OCI-LY7 (cell line): ENCODE data around the gene FBXL14. TPM values are rescaled to one million over a fixed set of nuclear protein-coding genes. Genes with fewer than 3 reads are reported as not detected.

Experiments used
- BruUV-seq: library from RNA; stranded (reverse); fragments of 400-500 nt; replicated peaks from 2 replicates; lab custom pipeline; 2021; lab: Mats Ljungman, UMichigan
- CTCF ChIA-PET: fragments of 300-600 bp; sonication (Branson Sonifier 250); formaldehyde crosslinking; loops from one replicate; lab custom pipeline; 2022; ENCODE audit warnings: antibody characterized with exemption; ENCODE audit not compliant: unreplicated experiment; lab: Charles Lee
- POLR2A ChIA-PET: fragments of 300-600 bp; sonication (Branson Sonifier 250); formaldehyde crosslinking; loops from one replicate; lab custom pipeline; 2022; ENCODE audit warnings: antibody characterized with exemption; lab: Charles Lee
- DNase-seq: peaks from one replicate; pipeline ENCODE4 v3.0.0-alpha.2; 2015; ENCODE audit warnings: low spot score
- H2AFZ ChIP-seq: fragments of 200-600 bp; sonication (generic), shearing (Covaris generic); 2 replicates; pipeline ENCODE4 v1.6.1; 2014; ENCODE audit warnings: mild to moderate bottlenecking, antibody characterized with exemption, low read length, moderate library complexity
- H3K27ac ChIP-seq: fragments of 200-600 bp; sonication (generic); 2 replicates; pipeline ENCODE4 v1.5.1; 2014; ENCODE audit warnings: mixed run types, low read depth, mild to moderate bottlenecking, moderate library complexity, low read length, inconsistent platforms; ENCODE audit not compliant: poor library complexity, severe bottlenecking
- H3K36me3 ChIP-seq: fragments of 200-600 bp; sonication (generic); 2 replicates; pipeline ENCODE4 v1.6.1; 2014; ENCODE audit warnings: mild to moderate bottlenecking, antibody characterized with exemption, low read length, moderate library complexity, mixed read lengths; ENCODE audit not compliant: insufficient read depth
- H3K4me1 ChIP-seq: fragments of 200-600 bp; sonication (generic); 2 replicates; pipeline ENCODE4 v1.5.1; 2014; ENCODE audit warnings: mild to moderate bottlenecking, low read length; ENCODE audit not compliant: insufficient read depth, poor library complexity, severe bottlenecking
- H3K4me2 ChIP-seq: fragments of 200-600 bp; sonication (generic); 2 replicates; pipeline ENCODE4 v1.6.1; 2014; ENCODE audit warnings: mild to moderate bottlenecking, low read length
- H3K4me3 ChIP-seq: fragments of 200-600 bp; sonication (generic); 2 replicates; pipeline ENCODE4 v1.5.1; 2014; ENCODE audit warnings: mild to moderate bottlenecking, low read depth, low read length; ENCODE audit not compliant: poor library complexity, severe bottlenecking
- H3K79me2 ChIP-seq: fragments of 200-600 bp; sonication (generic); 2 replicates; pipeline ENCODE4 v1.6.1; 2016; ENCODE audit warnings: low read depth, mild to moderate bottlenecking, low read length, moderate library complexity, mixed read lengths; ENCODE audit not compliant: insufficient read depth
- H3K9me2 ChIP-seq: fragments of 200-600 bp; sonication (generic); 2 replicates; pipeline ENCODE4 v1.6.1; 2016; ENCODE audit warnings: mild to moderate bottlenecking, low read length, mixed read lengths; ENCODE audit not compliant: insufficient read depth
- H3K9me3 ChIP-seq: fragments of 200-600 bp; sonication (generic); 2 replicates; pipeline ENCODE4 v1.6.1; 2014; ENCODE audit warnings: mild to moderate bottlenecking, mixed run types, low read length, mixed read lengths
- H4K20me1 ChIP-seq: fragments of 200-600 bp; sonication (generic); 2 replicates; pipeline ENCODE4 v1.6.1; 2014; ENCODE audit warnings: mild to moderate bottlenecking, antibody characterized with exemption, low read length, moderate library complexity, mixed read lengths; ENCODE audit not compliant: insufficient read depth
- CTCF ChIP-seq: fragments of 200-600 bp; sonication (generic); conservative IDR thresholded peaks from 2 replicates; pipeline ENCODE4 v1.5.1; 2014; ENCODE audit warnings: mild to moderate bottlenecking, antibody characterized with exemption, low read length, moderate library complexity, mixed read lengths
- EZH2phosphoT487 ChIP-seq: fragments of 200-600 bp; sonication (generic); IDR thresholded peaks from 2 replicates; pipeline ENCODE4 v1.6.1; 2018; ENCODE audit warnings: low read depth, borderline replicate concordance, mild to moderate bottlenecking, mixed run types, antibody characterized with exemption, low read length, moderate library complexity, mixed read lengths
- intact Hi-C: fragments of 100-400 bp; cut with micrococcal nuclease; formaldehyde crosslinking; loops from one replicate; pipeline ENCODE4 v1.10.0; 2022; ENCODE audit not compliant: unreplicated experiment
- total RNA-seq, 2 experiments: library from RNA; depleted of rRNA in 1 of 2; stranded (reverse); fragments of >200 nt in 1 of 2; shearing (Covaris generic) in 1 of 2; gene quantifications; 2 replicates each; pipeline ENCODE4 v1.2.3, GENCODE V29; 2014 to 2022

FBXL14 gene
- total RNA-seq, 2 experiments from 2014 or later: 33.4 to 45.5 TPM

GRCh38 chr12:1525858-1526257, 68.5 kb downstream of the FBXL14 start:
- CTCF ChIA-PET: interaction anchor here (1.1 kb wide), 1 partner anchor 408 kb away, joined by 3 read pairs; no protein-coding TSS in a partner anchor
- H3K27ac ChIP-seq: no peak overlapping the region
- no TSS peak for BruUV-seq
- POLR2A ChIA-PET: interaction anchor here (0.6 to 1.3 kb wide), 4 partner anchors 37 to 712 kb away, joined by 3 to 5 read pairs (median 4); no protein-coding TSS in a partner anchor
- H4K20me1 ChIP-seq: no peaks in the 10 kb centered on the region
- TF ChIP-seq CTCF (no peak), EZH2phosphoT487 (no peak)
- H3K36me3 ChIP-seq: no peaks in the 10 kb centered on the region
- peak overlapping the region; percentile 62; the same call in 1 of the 2 replicates for H2AFZ ChIP-seq
- intact Hi-C loops: no loop called here
- H3K4me3 ChIP-seq: peak overlapping the region; percentile 12
- H3K4me1 ChIP-seq: peaks cover 16% of the 10 kb centered on the region
- no peaks in the 10 kb centered on the region for H3K9me2 ChIP-seq
- no peaks in the 10 kb centered on the region for H3K9me3 ChIP-seq
- peak; percentile 60 for DNase-seq
- H3K79me2 ChIP-seq: no peaks in the 10 kb centered on the region
- peak overlapping the region; percentile 62 for H3K4me2 ChIP-seq

GRCh38 chr12:1523558-1524050, 70.8 kb downstream of the FBXL14 start:
- Histone ChIP-seq H3K9me3 (no peaks in the 10 kb centered on the region), H3K27ac (no peak overlapping the region), H3K36me3 (no peaks in the 10 kb centered on the region), H2AFZ (no peak overlapping the region), H3K4me1 (peaks cover 17% of the 10 kb centered on the region), H3K9me2 (no peaks in the 10 kb centered on the region), H4K20me1 (no peaks in the 10 kb centered on the region), H3K4me3 (no peak overlapping the region), H3K79me2 (no peaks in the 10 kb centered on the region), H3K4me2 (no peak overlapping the region)
- intact Hi-C loops: no loop called here
- CTCF ChIA-PET: no interaction called here
- TF ChIP-seq CTCF (no peak), EZH2phosphoT487 (no peak)
- no TSS peak for BruUV-seq
- DNase-seq: no peak
- POLR2A ChIA-PET: interaction anchor here (0.6 to 1.4 kb wide), 3 partner anchors 10 to 417 kb away, joined by 3 to 4 read pairs (median 3); no protein-coding TSS in a partner anchor

- Histone ChIP-seq H3K9me2 (no peaks in the 10 kb centered on the region), H4K20me1 (no peaks in the 10 kb centered on the region), H3K9me3 (no peaks in the 10 kb centered on the region), H3K4me1 (peaks cover 22% of the 10 kb centered on the region), H3K36me3 (no peaks in the 10 kb centered on the region), H3K4me2 (no peak overlapping the region), H2AFZ (no peak overlapping the region), H3K27ac (no peak overlapping the region), H3K4me3 (no peak overlapping the region), H3K79me2 (no peaks in the 10 kb centered on the region)
- ChIA-PET CTCF (no interaction called here), POLR2A (no interaction called here)
- BruUV-seq: no TSS peak
- TF ChIP-seq CTCF: no peak
- no peak for TF ChIP-seq EZH2phosphoT487
- intact Hi-C loops: no loop called here
- DNase-seq: no peak
Observed at GRCh38 chr12:1523046-1523445, 71.3 kb downstream of the FBXL14 start.
